ENCODE results near the gene SLFN12L.

DNA sequence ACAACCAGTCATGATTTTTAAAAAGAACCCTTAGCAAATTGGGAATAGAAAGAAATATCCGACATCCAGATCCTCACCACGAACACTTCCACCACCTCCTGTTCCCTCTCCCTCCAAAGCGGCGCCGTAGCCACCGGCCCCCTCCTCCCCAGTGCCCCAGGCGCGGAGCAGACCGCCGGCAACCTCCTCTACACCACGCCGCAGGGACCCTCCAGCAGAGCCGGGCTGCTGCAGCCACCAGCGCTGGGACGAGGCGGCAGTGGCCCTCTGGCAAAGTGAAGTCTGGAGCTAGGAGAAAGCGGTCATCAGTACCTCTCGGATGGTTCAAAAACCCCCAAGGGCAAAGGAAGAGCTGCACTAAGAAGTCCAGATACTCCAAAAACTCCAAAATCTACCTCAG is 47.5 kb downstream of the SLFN12L start:
- TF ChIP-seq, protein P1, sequence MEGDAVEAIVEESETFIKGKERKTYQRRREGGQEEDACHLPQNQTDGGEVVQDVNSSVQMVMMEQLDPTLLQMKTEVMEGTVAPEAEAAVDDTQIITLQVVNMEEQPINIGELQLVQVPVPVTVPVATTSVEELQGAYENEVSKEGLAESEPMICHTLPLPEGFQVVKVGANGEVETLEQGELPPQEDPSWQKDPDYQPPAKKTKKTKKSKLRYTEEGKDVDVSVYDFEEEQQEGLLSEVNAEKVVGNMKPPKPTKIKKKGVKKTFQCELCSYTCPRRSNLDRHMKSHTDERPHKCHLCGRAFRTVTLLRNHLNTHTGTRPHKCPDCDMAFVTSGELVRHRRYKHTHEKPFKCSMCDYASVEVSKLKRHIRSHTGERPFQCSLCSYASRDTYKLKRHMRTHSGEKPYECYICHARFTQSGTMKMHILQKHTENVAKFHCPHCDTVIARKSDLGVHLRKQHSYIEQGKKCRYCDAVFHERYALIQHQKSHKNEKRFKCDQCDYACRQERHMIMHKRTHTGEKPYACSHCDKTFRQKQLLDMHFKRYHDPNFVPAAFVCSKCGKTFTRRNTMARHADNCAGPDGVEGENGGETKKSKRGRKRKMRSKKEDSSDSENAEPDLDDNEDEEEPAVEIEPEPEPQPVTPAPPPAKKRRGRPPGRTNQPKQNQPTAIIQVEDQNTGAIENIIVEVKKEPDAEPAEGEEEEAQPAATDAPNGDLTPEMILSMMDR (IDR thresholded peaks at IDR 0.05; ENCODE audit: low read length), result no peak
- TF ChIP-seq EZH2 (IDR thresholded peaks at IDR 0.05; ENCODE audit: borderline replicate concordance, low read length), result no peak
